Measurements from ENCODE around the gene TMEM44. TPM values are rescaled to one million over a fixed set of nuclear protein-coding genes. Genes with fewer than 3 reads are reported as not detected.

The TMEM44 gene
- total and polyA plus RNA-seq, 2 of the 4 experiments (the other 2 are of a cell fraction), result 9.7 to 24.2 TPM

- H4K5ac ChIP-seq (ENCODE audit: low read depth, low read length), result no peak overlapping the region
- POLR2A ChIA-PET (ENCODE audit: unreplicated experiment), result no interaction called here
- intact Hi-C loops (cut with micrococcal nuclease), result no loop called here
Observed at GRCh38 chr3:194664857-194665256, 31.6 kb upstream of the TMEM44 start.

More at GRCh38 chr3:194664857-194665256, 31.6 kb upstream of the TMEM44 start:
- in situ Hi-C loops (cut with MboI; ENCODE audit: low sequenced_read_pairs), result no loop called here
- dilution Hi-C loops (cut with HindIII; ENCODE audit: low sequenced_read_pairs, unreplicated experiment), result no loop called here
- H3K79me1 ChIP-seq (ENCODE audit: low read depth in 1 of 2, low read length in 2 of 2), result peaks cover 15 to 17% of the 10 kb centered on the region in 2 experiments; a peak in 3 of 4 replicates
- ATAC-seq (ENCODE audit: low read depth) (no peak), DNase-seq (no peak)
- no peak overlapping the region for H2AK9ac ChIP-seq (replicated peaks; ENCODE audit: low read depth, low read length, poor library complexity)
- no peak overlapping the region for H3K4ac ChIP-seq (ENCODE audit: low read depth, low read length)
- no CpG with 5 or more reads among the region's 7 CpGs for WGBS, 2 experiments (ENCODE audit: extremely low coverage in 2 of 2, insufficient read length in 1 of 2)
- H2BK15ac ChIP-seq (ENCODE audit: low read depth, low read length), result no peak overlapping the region
- H2AFZ ChIP-seq (replicated peaks; ENCODE audit: low read length, poor library complexity), result no peak overlapping the region
- no peak overlapping the region for H3K4me3 ChIP-seq (ENCODE audit: insufficient read depth, low read depth, low read length)
- H3K23ac ChIP-seq (ENCODE audit: low read depth, low read length), result no peak overlapping the region
- H2AK5ac ChIP-seq (ENCODE audit: low read depth, low read length), result no peak overlapping the region
- H3K27ac ChIP-seq (ENCODE audit: insufficient read depth, low read length), result no peak overlapping the region
- H3K56ac ChIP-seq (ENCODE audit: extremely low read depth, insufficient read depth, low read length), result no peak overlapping the region
- TF ChIP-seq MAZ (IDR thresholded peaks at IDR 0.05; ENCODE audit: borderline replicate concordance, low read depth, low read length) (no peak), RAD21 (IDR thresholded peaks at IDR 0.05; ENCODE audit: low read length) (no peak), FOS (IDR thresholded peaks at IDR 0.05; ENCODE audit: low read depth, low read length) (no peak), USF2 (IDR thresholded peaks at IDR 0.05; ENCODE audit: low read depth, low read length) (no peak), MAFK (IDR thresholded peaks at IDR 0.05; ENCODE audit: low read depth, low read length) (no peak), BHLHE40 (IDR thresholded peaks at IDR 0.05; ENCODE audit: low read depth, low read length) (no peak), ELK1 (IDR thresholded peaks at IDR 0.05; ENCODE audit: borderline replicate concordance, low read depth, low read length) (no peak), CHD1 (IDR thresholded peaks at IDR 0.05; ENCODE audit: low read depth, low read length) (no peak), POLR2A (IDR thresholded peaks at IDR 0.05; ENCODE audit: low read depth, low read length) (no peak)
- BruUV-seq (replicated peaks), result no TSS peak
- no peak overlapping the region for H2BK120ac ChIP-seq (ENCODE audit: low read depth, low read length)
- H3K36me3 ChIP-seq (ENCODE audit: control insufficient read depth, insufficient read depth, low read length), result peaks cover 19% of the 10 kb centered on the region
- no peak overlapping the region for H4K91ac ChIP-seq (ENCODE audit: insufficient read depth, low read depth, low read length)
- no peaks in the 10 kb centered on the region for H3K27me3 ChIP-seq (ENCODE audit: control insufficient read depth, insufficient read depth, low read length)
- H3K9ac ChIP-seq (ENCODE audit: low read depth, low read length), result no peak overlapping the region
- no peaks in the 10 kb centered on the region for H4K20me1 ChIP-seq (ENCODE audit: insufficient read depth, low read length)
- H3K4me2 ChIP-seq (ENCODE audit: low read depth, low read length), result no peak overlapping the region
- no peak overlapping the region for H2BK5ac ChIP-seq (ENCODE audit: low read depth, low read length, poor library complexity, severe bottlenecking)
- no peaks in the 10 kb centered on the region for H3K9me3 ChIP-seq (ENCODE audit: control insufficient read depth, insufficient read depth, low read length)
- H2BK20ac ChIP-seq (ENCODE audit: low read depth, low read length), result no peak overlapping the region
- H3K4me1 ChIP-seq (ENCODE audit: control insufficient read depth, insufficient read depth, low read length), result no peaks in the 10 kb centered on the region; the same call in 1 of the 2 replicates
- H4K8ac ChIP-seq (ENCODE audit: low read depth in 2 of 2, low read length in 2 of 2), result no peak overlapping the region
- no peak overlapping the region for H3K14ac ChIP-seq (replicated peaks; ENCODE audit: low read depth, low read length)
- H3K9me1 ChIP-seq (ENCODE audit: insufficient read depth, low read length), result no peaks in the 10 kb centered on the region
- CTCF ChIA-PET, result no interaction called here
- no peak overlapping the region for H3K18ac ChIP-seq (ENCODE audit: low read depth, low read length)
